GM12878 (cell line): ENCODE measurements around the gene FABP1. TPM values are rescaled to one million over a fixed set of nuclear protein-coding genes. Genes with fewer than 3 reads are reported as not detected.

Source experiments
- ATAC-seq: fragments of 200-7000 bp; cut with Tn5 transposase; 3 replicates; pipeline ENCODE4 v1.9.1; 2020; ENCODE audit warnings: mild to moderate bottlenecking, moderate library complexity
- BruUV-seq: library from RNA; stranded (reverse); fragments of 400-500 nt; replicated peaks from 2 replicates; lab custom pipeline; 2021; lab: Mats Ljungman, UMichigan
- CTCF ChIA-PET: fragments of 300-600 bp; sonication (Branson Sonifier 250); formaldehyde crosslinking; extraction: SDS; loops from one replicate; lab custom pipeline; 2021; ENCODE audit warnings: inconsistent platforms; lab: Yijun Ruan, JAX
- POLR2A ChIA-PET: fragments of 350-600 bp; formaldehyde crosslinking; extraction: SDS; loops from one replicate; lab custom pipeline; 2021; ENCODE audit warnings: inconsistent platforms; lab: Charles Lee
- RAD21 ChIA-PET: fragments of 300-600 bp; sonication (Branson Sonifier 250); formaldehyde crosslinking; loops from one replicate; lab custom pipeline; 2023; ENCODE audit warnings: antibody characterized with exemption; ENCODE audit not compliant: unreplicated experiment; lab: Charles Lee
- SMC1A ChIA-PET: fragments of 300-600 bp; sonication (Branson Sonifier 250); formaldehyde crosslinking; loops from one replicate; lab custom pipeline; 2023; ENCODE audit not compliant: unreplicated experiment, uncharacterized antibody; lab: Charles Lee
- DNase-seq: peaks from one replicate; pipeline ENCODE4 v3.0.0-alpha.2; 2011; ENCODE audit warnings: low read depth, low spot score
- FAIRE-seq: peaks from 3 replicates; lab custom pipeline; 2011; peaks lifted over from hg19 to GRCh38; lab: Jason Lieb, UNC
- H2AFZ ChIP-seq: 2 replicates; pipeline ENCODE4 v1.6.0; 2011; ENCODE audit warnings: low read depth, low read length, control low read depth; ENCODE audit not compliant: control insufficient read depth
- H3K27ac ChIP-seq: 2 replicates; pipeline ENCODE4 v1.5.1; 2011; ENCODE audit warnings: control low read depth; ENCODE audit not compliant: control insufficient read depth, insufficient read depth
- H3K27me3 ChIP-seq, 2 experiments: replicated peaks in 1 of 2; 2 replicates each; pipeline versions ENCODE4 v1.6.0 to v1.6.1; 2011; ENCODE audit warnings: low read length in 1 of 2; ENCODE audit not compliant: control insufficient read depth in 2 of 2, insufficient read depth in 2 of 2
- H3K36me3 ChIP-seq, 2 experiments: 2 replicates each; pipeline ENCODE4 v1.5.1; 2011; ENCODE audit warnings: low read length in 1 of 2; ENCODE audit not compliant: control insufficient read depth in 2 of 2, insufficient read depth in 2 of 2
- H3K4me1 ChIP-seq: 2 replicates; pipeline ENCODE4 v1.6.1; 2011; ENCODE audit warnings: mild to moderate bottlenecking, low read length, moderate library complexity, mixed read lengths; ENCODE audit not compliant: control insufficient read depth, insufficient read depth
- H3K4me2 ChIP-seq: 2 replicates; pipeline ENCODE4 v1.6.0; 2011; ENCODE audit warnings: control low read depth; ENCODE audit not compliant: control insufficient read depth, insufficient read depth
- H3K4me3 ChIP-seq: fragments of 200-600 bp; sonication (generic); 2 replicates; pipeline ENCODE4 v1.5.1; 2016
- H3K79me2 ChIP-seq: 2 replicates; pipeline ENCODE4 v1.6.0; 2011; ENCODE audit warnings: low read length; ENCODE audit not compliant: control insufficient read depth, insufficient read depth
- H3K9ac ChIP-seq: 2 replicates; pipeline ENCODE4 v1.8.0; 2011; ENCODE audit warnings: low read length, control low read depth, mixed read lengths; ENCODE audit not compliant: control insufficient read depth, insufficient read depth
- H3K9me3 ChIP-seq: replicated peaks from 3 replicates; pipeline ENCODE4 v1.5.1; 2011; ENCODE audit warnings: mild to moderate bottlenecking, low read length; ENCODE audit not compliant: control insufficient read depth, insufficient read depth
- H4K20me1 ChIP-seq: 2 replicates; pipeline ENCODE4 v1.6.0; 2011; ENCODE audit not compliant: control insufficient read depth, insufficient read depth
- CEBPZ ChIP-seq: fragments of 150-350 bp; IDR thresholded peaks from 2 replicates; pipeline ENCODE4 v1.6.1; 2016; ENCODE audit warnings: low read depth, low read length
- CREB1 ChIP-seq: IDR thresholded peaks from 2 replicates; pipeline ENCODE4 v1.6.1; 2012; ENCODE audit warnings: low read depth, mild to moderate bottlenecking, inconsistent platforms
- MYC ChIP-seq: IDR thresholded peaks from 2 replicates; pipeline ENCODE4 v1.6.1; 2011; ENCODE audit warnings: mild to moderate bottlenecking, low read length, moderate library complexity, inconsistent platforms; ENCODE audit not compliant: insufficient read depth, insufficient replicate concordance, insufficient read length, severe bottlenecking
- POLR2AphosphoS2 ChIP-seq: IDR thresholded peaks from 2 replicates; pipeline ENCODE4 v1.6.1; 2011; ENCODE audit warnings: low read depth, mild to moderate bottlenecking, low read length, improper control_type of control experiment, moderate library complexity
- RBBP5 ChIP-seq: fragments of 200-600 bp; sonication (generic); conservative IDR thresholded peaks from 2 replicates; pipeline ENCODE4 v1.6.1; 2016
- TCF3 ChIP-seq: IDR thresholded peaks from 2 replicates; pipeline ENCODE4 v1.6.1; 2012; ENCODE audit warnings: low read depth, mild to moderate bottlenecking, low read length, borderline replicate concordance; ENCODE audit not compliant: insufficient read depth
- ZZZ3 ChIP-seq: IDR thresholded peaks from 2 replicates; pipeline ENCODE4 v1.6.1; 2011; ENCODE audit warnings: low read depth; ENCODE audit not compliant: control insufficient read depth, insufficient read length
- WGBS: methylation state at CpG from one replicate; pipeline ENCODE4 v1.1.6; 2016; ENCODE audit warnings: low lambda C conversion rate; ENCODE audit not compliant: insufficient replicate concordance, insufficient coverage; ENCODE audit errors: missing lambda C conversion rate; 5-methylcytosine and 5-hydroxymethylcytosine counted together
- in situ Hi-C: fragments of 300-500 bp; cut with MboI; formaldehyde crosslinking; loops from 9 replicates; pipeline ENCODE4 v1.14.3; 2018; ENCODE audit warnings: mixed read lengths
- intact Hi-C: fragments of 100-400 bp; cut with micrococcal nuclease; formaldehyde crosslinking; loops from one replicate; pipeline ENCODE4 v1.14.2; 2022; ENCODE audit not compliant: unreplicated experiment
- polyA plus RNA-seq, 11 experiments: library from polyadenylated mRNA; depleted of rRNA in 4 of 11; unstranded in 6 of 11; stranded (reverse) in 5 of 11; fragments of >200 nt; fragmentation: Nextera tagmentation in 4 of 11; fragmentation: Illumina TruSeq in 1 of 11; extraction: Ambion mirVana in 4 of 11; extraction: Trizol in 1 of 11; gene quantifications; 1 replicate in 1 of 11; 2 replicates in 10 of 11; pipeline versions ENCODE4 v1.2.1 to v1.2.3, GENCODE V29; 2011 to 2016; ENCODE audit warnings: inconsistent platforms in 2 of 11, missing spikeins in 2 of 11, low read depth in 1 of 11
- total RNA-seq, 4 experiments: library from RNA; depleted of rRNA in 3 of 4; stranded (reverse); fragments of >200 nt in 3 of 4; fragmentation: Illumina TruSeq in 1 of 4; extraction: Trizol in 1 of 4; gene quantifications; 2 replicates each; pipeline versions ENCODE4 v1.2.1 to v1.2.3, GENCODE V29; 2013 to 2021

FABP1 gene
- total and polyA plus RNA-seq, 10 of the 15 experiments (the other 5 are each of a cell fraction or from before 2014, with no cell fraction given): not detected

GRCh38 chr2:88088999-88089398 is 38.9 kb downstream of the FABP1 start:
- ChIA-PET RAD21 (no interaction called here), SMC1A (interaction anchor here (0.7 kb wide), 1 partner anchor 20 kb away, joined by 3 read pairs; no protein-coding TSS in a partner anchor), POLR2A (no interaction called here), CTCF (interaction anchor here (1.3 kb wide), 1 partner anchor 29 kb away, joined by 5 read pairs; no protein-coding TSS in a partner anchor)
- intact Hi-C loops (no loop called here), in situ Hi-C loops (no loop called here)
- no peak overlapping the region for H3K4me2 ChIP-seq
- H3K4me1 ChIP-seq: no peaks in the 10 kb centered on the region
- no peak for DNase-seq
- H4K20me1 ChIP-seq: no peaks in the 10 kb centered on the region
- H3K4me3 ChIP-seq: no peak overlapping the region
- no peak for TF ChIP-seq ZZZ3
- no peak for TF ChIP-seq CEBPZ
- no peak for TF ChIP-seq POLR2AphosphoS2
- TF ChIP-seq CREB1: no peak
- no peak for TF ChIP-seq MYC
- TF ChIP-seq TCF3: no peak
- no peak for TF ChIP-seq RBBP5
- BruUV-seq: no TSS peak
- no peaks in the 10 kb centered on the region for H3K79me2 ChIP-seq
- no peaks in the 10 kb centered on the region for H3K9me3 ChIP-seq
- no peak overlapping the region for H3K9ac ChIP-seq
- FAIRE-seq: no peak
- WGBS: 83% methylated on average over 2 of the region's 2 CpGs
- H3K27ac ChIP-seq: no peak overlapping the region
- ATAC-seq: no peak
- H3K27me3 ChIP-seq: no peaks in the 10 kb centered on the region; a peak in 2 of 4 replicates
- no peak overlapping the region for H2AFZ ChIP-seq
- H3K36me3 ChIP-seq: no peaks in the 10 kb centered on the region
